NCI-H2029 (cell line): ENCODE results near the gene MAMDC2.
"Not testable (repeated sequence)": the region's sequence is repeated elsewhere in the genome, so short reads cannot be mapped to it uniquely, and the experiment has no call there.

Experiments
- DNase-seq: peaks from one replicate; lab custom pipeline; 2025; lab: John Stamatoyannopoulos, UW

The MAMDC2 gene

GRCh38 chr9:70038171-70038621 lies 5.5 kb upstream of the MAMDC2 start:
- DNase-seq, result not testable (repeated sequence)

GRCh38 chr9:70040376-70040903 lies 3.2 kb upstream of the MAMDC2 start:
- DNase-seq, result no peak

DNA sequence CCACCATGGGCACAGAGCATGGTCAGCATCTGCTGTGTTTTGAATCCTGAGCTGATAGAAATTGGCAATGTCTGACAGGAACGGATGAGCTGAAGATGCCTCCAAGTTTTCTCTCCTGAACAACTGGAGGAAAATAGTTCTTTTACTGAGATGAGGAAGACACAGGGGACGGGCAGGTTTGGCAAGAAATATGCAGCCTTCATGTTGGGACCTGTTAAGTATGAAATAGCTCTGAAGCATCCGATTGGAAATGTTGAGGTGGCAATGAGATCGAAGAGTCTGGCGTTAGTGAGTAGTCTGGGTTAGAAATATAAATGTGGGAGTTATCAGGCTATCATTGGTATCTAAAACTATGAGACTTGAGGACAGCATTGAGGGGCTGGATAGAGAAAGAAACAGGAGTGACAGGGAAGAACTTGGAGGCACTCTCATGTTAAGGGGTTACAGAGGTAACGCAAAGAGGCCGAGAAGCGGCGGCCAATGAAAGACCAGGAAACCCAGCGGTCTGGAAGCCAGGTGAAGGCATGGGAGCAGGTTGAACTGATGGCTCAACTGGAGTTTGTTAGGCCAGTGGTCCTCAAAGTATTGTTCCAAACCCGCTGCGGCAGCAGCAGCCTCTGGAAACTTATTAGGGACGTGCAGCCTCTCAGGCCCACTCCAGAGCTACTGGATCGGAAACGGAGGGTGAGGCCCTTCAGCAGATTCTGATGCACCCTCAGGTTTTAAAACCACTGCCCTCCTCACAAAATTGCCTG lies 1.0 kb upstream of the MAMDC2 start:
- no peak for DNase-seq

GRCh38 chr9:70043285-70043684 lies 363 bp upstream of the MAMDC2 start:
- no peak for DNase-seq

DNA sequence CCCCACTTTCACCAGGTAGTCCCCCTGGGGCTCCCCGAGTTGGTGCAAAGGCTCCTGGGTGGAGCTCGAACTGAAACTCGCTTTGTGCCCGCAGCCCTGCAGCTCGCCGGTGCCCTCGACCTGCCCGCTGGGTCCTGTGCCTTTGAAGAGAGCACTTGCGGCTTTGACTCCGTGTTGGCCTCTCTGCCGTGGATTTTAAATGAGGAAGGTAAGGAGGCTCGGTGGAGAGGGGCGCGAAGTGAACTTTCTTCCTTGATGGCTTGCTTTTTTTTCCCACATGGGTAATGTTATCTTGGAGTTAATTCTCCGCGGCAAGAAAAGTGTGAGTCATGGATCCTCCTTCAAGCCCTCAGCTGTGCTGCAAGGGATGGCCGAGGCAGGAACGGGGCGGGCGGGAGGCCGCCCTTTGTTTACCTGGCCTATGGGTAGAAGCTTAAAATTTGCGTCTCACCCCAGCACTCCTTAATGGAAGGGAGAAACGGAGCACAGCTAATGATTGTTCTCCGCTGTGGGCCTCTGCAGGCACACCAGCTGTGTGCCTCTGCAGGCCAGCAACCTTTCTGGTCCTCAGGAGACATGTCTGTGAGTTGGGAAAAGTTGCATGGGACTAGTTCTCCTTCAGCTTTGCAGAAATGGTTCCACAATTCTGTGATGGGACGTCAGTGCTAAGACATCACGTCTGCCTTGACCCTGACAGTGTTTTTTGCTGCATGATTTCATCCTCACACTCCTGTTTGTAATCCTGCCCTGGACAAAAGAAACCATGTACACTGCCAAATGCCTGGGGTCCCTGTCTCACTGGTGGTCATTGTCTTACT lies 1.1 kb downstream of the MAMDC2 start:
- DNase-seq, result no peak

GRCh38 chr9:70045452-70045851 lies 1.8 kb downstream of the MAMDC2 start:
- no peak for DNase-seq

- DNase-seq, result no peak
Measured at GRCh38 chr9:70046274-70047070, 2.8 kb downstream of the MAMDC2 start.

- DNase-seq, result peak; percentile 8
Measured at GRCh38 chr9:70049236-70049635, 5.6 kb downstream of the MAMDC2 start.

- DNase-seq, result no peak
Measured at GRCh38 chr9:70049672-70050271, 6.1 kb downstream of the MAMDC2 start.

DNA sequence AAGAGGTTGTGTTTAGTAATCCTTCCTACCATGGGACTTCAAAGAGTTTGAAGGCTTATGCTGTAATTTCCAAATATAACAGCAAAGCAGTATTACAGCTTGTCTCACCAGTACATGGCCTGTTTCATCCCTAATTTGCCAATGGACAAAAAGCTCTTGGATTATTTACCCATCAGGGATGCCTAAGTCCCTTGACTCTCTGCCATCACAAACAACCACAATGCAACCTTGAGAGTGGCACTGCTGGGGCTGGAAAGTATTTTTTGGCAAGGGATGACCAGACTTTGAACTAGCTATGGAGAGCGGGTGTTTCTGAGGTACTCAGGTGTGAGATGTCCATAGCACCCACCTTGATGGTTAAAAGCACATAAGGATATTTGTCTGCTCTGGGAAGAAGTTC lies 9.1 kb downstream of the MAMDC2 start:
- DNase-seq, result peak; percentile 47

- DNase-seq, result peak; percentile 57
Measured at GRCh38 chr9:70053864-70054263, 10.2 kb downstream of the MAMDC2 start.

GRCh38 chr9:70054521-70054920 lies 10.9 kb downstream of the MAMDC2 start:
- no peak for DNase-seq

DNA sequence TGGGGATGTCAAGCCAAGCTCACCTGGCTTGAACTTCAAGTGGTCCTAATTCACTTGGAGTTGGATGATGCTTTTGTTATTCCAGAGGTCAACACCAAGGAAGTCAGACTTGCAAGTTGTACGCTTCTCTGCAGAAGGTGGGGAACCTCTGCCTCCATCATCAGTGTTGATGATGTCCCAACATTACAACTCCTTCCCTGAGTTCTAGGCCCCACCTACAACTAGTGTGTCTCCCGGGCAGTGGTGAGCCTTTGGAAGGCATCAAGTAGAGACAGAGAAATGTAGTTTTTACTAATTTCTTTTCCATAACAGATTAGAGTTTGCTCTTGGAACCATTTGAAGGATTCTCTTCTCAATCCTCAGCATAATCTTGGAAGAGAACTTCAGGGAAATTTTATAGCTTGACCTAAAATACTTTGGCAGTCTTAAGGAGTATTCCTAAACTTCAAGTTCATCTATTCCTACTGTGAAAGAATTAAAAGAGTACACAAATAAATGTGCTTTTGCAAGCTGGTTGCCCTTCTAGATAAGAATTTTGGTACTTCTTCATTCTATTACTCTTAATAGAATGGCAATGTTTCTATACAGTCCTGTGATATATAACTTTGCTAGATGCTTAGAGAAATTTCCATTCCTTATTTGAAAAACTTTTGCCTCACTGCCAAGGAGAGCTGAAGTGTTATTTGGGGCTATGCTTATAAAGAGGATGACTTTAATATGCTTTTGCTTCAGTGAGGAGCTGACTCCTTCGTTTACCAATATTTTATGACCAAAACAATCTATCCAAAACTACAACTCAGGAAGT lies 12.0 kb downstream of the MAMDC2 start:
- DNase-seq, result no peak

DNA sequence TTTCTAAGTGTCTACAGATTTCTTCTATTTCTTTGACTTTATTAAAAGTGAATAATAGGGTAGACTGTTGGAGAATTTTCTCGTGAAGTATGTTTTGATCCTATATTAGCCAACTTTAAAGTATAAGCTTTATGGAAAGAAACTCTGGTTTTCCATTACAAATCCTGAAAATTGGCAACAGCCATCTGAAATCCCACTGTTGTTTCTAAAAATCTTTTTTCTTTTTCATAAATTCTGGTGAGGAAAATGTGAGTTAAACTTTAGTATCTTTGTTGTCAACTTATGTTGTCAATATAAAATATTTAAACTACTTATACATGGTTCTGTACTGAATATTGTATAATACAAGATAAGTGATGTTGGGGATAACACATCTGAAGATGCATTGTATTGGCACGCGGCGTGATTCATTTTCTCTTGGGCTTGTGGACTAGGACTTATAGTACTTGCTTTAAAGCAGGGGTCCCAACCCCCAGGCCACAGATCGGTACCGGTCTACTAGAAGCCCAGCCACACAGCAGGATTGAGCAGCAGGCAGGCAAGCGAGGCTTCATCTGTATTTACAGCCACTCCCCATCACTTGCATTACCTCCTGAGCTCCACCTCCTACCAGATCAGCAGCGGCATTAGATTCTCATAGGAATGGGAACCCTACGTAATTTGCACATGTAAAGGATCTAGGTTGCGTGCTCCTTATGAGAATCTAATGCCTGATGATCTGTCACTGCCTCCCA lies 12.7 kb downstream of the MAMDC2 start:
- no peak for DNase-seq

DNA sequence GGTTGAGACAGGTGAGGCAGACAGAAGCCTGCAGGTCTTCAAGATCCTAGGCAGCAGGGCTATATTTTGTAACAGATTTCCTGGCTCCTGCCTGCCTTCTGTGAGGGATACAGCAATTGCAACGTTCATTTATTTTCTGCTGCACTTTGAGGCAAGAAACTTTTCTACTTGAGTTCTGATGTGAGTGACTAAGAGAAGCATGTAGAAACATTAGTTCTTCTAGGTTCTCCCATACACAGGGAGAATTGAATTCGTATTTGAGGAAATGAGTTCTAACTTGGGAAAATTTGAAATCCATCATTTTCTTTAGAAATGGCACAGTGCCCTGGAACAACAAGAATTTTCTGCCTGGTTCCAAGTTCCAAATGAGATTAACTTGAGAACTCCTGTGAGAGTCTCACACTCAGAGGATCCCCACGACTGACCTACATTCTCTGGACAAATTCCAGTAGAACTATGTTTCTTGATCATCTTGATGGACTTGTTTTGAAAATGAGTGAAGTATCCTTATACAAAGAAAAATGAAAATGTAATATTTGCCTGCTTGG lies 15.0 kb downstream of the MAMDC2 start:
- DNase-seq, result no peak

- DNase-seq, result no peak
Measured at GRCh38 chr9:70060148-70060882, 16.7 kb downstream of the MAMDC2 start.

GRCh38 chr9:70060883-70061507 lies 17.3 kb downstream of the MAMDC2 start:
- no peak for DNase-seq

DNA sequence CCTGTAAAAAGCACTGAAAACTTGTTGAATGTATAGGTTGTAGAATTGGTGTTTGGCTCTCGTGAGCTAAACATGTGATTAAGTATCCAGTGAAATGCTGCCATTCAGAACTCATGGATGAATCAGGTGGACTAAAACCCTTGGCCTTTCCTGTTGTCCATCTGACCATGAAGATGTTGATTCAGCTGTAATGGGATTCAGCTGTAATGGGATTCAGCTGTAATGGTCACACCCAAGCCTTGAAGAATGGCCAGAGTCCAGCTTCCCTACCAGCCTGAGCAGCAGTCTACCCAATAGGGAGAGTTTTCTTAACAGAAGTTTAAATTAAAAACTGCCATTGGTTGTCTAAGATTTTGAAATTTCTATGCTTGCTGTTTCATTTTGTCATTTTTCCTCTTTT lies 18.1 kb downstream of the MAMDC2 start:
- no peak for DNase-seq

- no peak for DNase-seq
Measured at GRCh38 chr9:70064496-70064895, 20.8 kb downstream of the MAMDC2 start.
